GM12864 (cell line): ENCODE results near the gene CDKN2A.
A peak's percentile ranks its signal among the peaks of the same experiment; 100 is the strongest.

Experiments used
- DNase-seq: peaks from one replicate; pipeline ENCODE4 v3.0.0-alpha.2; 2011; ENCODE audit warnings: low read depth
- H3K4me3 ChIP-seq: 2 replicates; pipeline ENCODE4 v1.5.1; 2011; ENCODE audit warnings: mild to moderate bottlenecking, low read depth, low read length, control low read depth
- TF ChIP-seq, protein P1 (sequence below): IDR thresholded peaks from 2 replicates; pipeline ENCODE4 v1.5.1; 2011; ENCODE audit warnings: low read depth, mild to moderate bottlenecking, moderate library complexity, low read length, control low read depth, inconsistent platforms; ENCODE audit errors: missing control alignments

CDKN2A gene

DNA sequence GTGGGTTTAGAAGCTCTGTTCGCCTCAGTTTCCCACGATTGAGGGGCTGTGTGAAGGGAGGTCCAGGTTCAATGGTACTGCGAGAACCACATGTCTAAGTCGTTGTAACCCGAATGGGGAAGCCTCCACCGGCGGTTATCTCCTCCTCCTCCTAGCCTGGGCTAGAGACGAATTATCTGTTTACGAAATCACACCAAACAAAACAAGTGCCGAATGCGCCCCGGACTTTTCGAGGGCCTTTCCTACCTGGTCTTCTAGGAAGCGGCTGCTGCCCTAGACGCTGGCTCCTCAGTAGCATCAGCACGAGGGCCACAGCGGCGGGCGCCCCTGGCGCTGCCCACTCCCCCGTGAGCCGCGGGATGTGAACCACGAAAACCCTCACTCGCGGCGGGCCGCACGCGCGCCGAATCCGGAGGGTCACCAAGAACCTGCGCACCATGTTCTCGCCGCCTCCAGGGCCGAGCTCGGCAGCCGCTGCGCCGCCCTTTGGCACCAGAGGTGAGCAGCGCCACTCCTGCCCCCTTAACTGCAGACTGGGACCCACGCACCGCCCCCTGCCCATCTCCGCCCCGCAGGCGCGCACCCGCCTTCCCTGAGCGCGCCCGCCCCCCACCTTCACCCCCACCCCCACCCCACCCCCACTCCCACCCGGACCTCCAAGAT is at the start of gene CDKN2A:
TSS of gene CDKN2A (minus strand) at position 500 of the 663 bp plus-strand sequence.
- peak; percentile 33 for DNase-seq
- TF ChIP-seq, protein P1, sequence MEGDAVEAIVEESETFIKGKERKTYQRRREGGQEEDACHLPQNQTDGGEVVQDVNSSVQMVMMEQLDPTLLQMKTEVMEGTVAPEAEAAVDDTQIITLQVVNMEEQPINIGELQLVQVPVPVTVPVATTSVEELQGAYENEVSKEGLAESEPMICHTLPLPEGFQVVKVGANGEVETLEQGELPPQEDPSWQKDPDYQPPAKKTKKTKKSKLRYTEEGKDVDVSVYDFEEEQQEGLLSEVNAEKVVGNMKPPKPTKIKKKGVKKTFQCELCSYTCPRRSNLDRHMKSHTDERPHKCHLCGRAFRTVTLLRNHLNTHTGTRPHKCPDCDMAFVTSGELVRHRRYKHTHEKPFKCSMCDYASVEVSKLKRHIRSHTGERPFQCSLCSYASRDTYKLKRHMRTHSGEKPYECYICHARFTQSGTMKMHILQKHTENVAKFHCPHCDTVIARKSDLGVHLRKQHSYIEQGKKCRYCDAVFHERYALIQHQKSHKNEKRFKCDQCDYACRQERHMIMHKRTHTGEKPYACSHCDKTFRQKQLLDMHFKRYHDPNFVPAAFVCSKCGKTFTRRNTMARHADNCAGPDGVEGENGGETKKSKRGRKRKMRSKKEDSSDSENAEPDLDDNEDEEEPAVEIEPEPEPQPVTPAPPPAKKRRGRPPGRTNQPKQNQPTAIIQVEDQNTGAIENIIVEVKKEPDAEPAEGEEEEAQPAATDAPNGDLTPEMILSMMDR, result no peak
- peak within 1 kb of the TSS; percentile 65 for H3K4me3 ChIP-seq

DNA sequence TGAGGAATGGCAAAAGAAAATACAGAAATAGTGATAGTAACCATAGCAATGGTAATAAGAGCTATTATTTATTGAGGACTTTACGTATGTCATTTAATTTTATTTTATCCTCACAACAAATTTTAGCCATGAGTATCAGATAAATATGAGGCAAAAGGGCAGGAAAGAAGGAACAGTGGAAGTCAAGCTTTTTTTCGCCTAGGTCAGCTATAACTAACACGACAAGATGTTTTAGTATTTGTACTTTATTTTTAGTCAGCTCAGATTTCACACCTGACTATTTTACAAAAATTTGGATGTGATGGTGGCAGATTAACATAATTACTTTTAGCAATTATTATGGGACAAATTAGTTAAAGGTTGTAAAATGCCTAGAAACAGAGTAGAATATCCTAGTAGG is 49.7 kb upstream of the CDKN2A start:
- H3K4me3 ChIP-seq, result no peak overlapping the region
- TF ChIP-seq, protein P1, result no peak
- no peak for DNase-seq

DNA sequence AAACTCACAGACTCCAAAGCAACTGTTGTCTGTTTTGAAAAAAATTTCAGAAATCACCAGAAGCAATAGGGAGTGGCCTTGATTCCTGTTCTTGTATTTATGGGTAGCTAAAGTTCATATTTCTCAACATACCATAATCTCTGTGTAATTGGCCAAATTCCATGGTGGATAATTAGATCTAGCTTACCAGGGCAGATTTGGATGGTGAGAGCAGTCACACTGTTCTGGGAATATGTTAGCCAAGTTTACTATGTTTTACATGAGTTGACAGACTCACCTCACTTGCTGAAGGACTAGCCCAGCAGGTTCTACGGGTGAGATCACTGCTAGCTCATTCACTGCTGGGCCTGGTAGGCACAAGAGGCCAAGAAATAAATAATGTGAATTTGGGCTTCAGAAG is 47.6 kb upstream of the CDKN2A start:
- TF ChIP-seq, protein P1, result no peak
- H3K4me3 ChIP-seq, result no peak overlapping the region
- DNase-seq, result no peak

DNA sequence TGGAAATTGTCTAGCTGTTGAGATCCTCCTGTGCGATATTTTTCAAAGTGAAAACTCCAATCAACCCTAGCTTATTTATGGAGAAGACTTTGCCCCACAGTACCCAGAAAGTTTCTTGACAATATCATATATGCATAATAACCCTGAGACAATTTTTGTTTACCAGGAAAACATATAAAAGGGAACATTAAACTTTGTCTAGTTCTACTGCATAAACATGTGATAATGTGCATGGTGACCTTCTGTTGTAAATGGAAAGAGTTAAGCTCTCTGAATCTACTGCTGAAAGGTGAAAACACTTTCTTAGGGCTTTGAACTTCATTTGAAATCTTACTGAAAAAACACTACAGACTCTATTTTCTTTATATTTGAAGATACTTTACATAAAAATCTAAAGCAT is 47.2 kb upstream of the CDKN2A start:
- DNase-seq, result no peak
- TF ChIP-seq, protein P1, result no peak
- no peak overlapping the region for H3K4me3 ChIP-seq

DNA sequence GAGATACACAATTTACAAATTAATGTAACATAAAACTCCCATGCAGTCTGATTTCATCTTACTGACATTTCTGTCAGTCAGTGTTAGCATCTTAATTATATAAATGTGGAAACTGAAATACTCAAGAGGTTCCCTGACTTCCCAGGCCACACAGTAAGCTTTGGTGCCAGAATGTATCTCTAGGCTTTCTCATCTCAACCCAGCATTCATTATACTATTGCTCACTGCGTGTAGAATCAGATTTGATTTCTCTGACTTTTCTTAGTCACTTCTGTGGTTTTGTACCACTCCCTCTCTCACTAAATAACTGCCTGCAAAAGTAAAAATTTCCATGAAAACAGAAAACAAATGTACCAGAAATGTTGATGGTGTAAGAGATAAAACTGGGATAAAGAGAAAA is 46.6 kb upstream of the CDKN2A start:
- no peak overlapping the region for H3K4me3 ChIP-seq
- no peak for DNase-seq

DNA sequence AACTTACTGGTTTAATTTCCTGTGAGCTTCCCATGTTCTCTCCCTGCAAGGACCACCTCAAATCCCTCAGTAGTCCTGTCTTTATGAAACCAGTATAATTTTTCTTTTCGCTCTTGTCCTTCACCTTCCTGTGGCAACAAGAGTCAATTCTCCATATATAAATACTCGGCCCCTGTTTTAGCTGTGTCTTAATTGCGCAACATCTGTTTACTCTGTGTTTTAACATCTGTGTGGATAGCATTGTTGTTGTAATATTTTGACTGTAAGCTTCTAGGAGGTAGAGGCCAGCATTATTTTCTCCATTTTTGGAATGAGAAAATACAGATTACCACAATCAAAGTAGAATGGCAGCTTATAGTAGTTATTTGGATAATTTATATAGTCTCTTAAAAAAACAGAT is 45.1 kb upstream of the CDKN2A start:
- TF ChIP-seq, protein P1, result no peak
- no peak overlapping the region for H3K4me3 ChIP-seq
- DNase-seq, result no peak

More for the DNA sequence above, 46.6 kb upstream of the CDKN2A start:
- TF ChIP-seq, protein P1, result no peak
